GM19438 (cell line): ENCODE data around the gene AGO1.
"Not testable (repeated sequence)": the region's sequence is repeated elsewhere in the genome, so short reads cannot be mapped to it uniquely, and the experiment has no call there.

Source experiments
- ATAC-seq: cut with Tn5 transposase; IDR thresholded peaks from one replicate; pipeline ENCODE4 v1.9.1; 2021; ENCODE audit warnings: low read depth; ENCODE audit not compliant: unreplicated experiment

The AGO1 gene

DNA sequence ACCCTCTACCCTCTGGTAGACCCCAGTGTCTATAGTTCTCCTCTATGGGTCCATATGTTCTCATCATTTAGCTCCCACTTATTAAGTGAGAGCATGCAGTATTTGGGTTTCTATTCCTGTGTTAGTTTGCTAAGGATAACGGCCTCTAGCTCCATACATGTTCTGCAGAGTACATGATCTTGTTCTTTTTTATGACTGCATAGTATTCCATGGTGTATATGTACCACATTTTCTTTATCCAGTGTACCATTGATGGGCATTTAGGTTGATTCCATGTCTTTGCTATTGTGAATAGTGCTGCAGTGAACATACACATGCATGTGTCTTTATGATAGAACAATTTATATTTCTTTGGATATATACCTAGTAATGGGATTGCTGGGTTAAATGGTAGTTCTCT is 81.3 kb downstream of the AGO1 start:
- not testable (repeated sequence) for ATAC-seq

DNA sequence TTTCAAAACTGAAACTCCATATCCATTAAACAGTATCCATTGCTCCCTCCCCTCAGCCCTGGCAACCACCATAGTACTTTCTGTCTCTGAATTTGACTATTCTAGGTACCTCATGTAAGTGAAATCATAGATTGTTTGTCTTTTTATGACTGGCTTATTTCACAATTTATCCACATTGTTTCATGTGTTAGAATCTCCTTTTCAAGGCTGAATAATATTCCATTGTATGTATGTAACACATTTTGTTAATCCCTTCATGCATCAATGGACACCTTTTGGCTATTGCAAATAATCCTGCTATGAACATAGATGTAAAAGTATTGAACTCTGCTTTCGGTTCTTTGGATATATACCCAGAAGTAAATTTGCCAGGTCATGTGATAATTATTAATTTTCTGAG is 85.4 kb downstream of the AGO1 start:
- ATAC-seq = no peak

- ATAC-seq = no peak
Measured at GRCh38 chr1:35971601-35972000, 88.6 kb downstream of the AGO1 start.

DNA sequence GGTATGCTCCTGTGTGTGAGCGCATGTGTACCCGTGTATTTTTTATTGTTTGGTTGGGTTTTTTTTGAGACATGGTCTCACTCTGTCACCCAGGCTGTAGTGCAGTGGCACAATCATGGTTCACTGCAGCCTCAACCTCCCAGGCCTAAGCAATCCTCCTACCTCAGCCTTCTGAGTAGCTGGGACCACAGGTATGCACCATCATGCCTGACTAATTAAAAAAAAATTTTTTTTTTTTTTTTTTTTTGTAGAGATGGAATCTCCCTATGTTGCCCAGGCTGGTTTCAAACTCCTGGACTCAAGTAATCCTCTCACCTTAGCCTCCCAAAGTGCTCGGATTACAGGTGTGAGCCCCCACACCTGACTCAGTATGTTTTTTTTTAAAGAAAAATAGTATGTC is 89.6 kb downstream of the AGO1 start:
- ATAC-seq = not testable (repeated sequence)

GRCh38 chr1:35980090-35980489 is 97.1 kb downstream of the AGO1 start:
- no peak for ATAC-seq
